ENCODE results near the gene ARMCX5. TPM values are rescaled to one million over a fixed set of nuclear protein-coding genes. Genes with fewer than 3 reads are reported as not detected.

Gene ARMCX5
- total RNA-seq = 10 to 100 TPM; 18.0 to 26.5 (median 22.1) TPM

DNA sequence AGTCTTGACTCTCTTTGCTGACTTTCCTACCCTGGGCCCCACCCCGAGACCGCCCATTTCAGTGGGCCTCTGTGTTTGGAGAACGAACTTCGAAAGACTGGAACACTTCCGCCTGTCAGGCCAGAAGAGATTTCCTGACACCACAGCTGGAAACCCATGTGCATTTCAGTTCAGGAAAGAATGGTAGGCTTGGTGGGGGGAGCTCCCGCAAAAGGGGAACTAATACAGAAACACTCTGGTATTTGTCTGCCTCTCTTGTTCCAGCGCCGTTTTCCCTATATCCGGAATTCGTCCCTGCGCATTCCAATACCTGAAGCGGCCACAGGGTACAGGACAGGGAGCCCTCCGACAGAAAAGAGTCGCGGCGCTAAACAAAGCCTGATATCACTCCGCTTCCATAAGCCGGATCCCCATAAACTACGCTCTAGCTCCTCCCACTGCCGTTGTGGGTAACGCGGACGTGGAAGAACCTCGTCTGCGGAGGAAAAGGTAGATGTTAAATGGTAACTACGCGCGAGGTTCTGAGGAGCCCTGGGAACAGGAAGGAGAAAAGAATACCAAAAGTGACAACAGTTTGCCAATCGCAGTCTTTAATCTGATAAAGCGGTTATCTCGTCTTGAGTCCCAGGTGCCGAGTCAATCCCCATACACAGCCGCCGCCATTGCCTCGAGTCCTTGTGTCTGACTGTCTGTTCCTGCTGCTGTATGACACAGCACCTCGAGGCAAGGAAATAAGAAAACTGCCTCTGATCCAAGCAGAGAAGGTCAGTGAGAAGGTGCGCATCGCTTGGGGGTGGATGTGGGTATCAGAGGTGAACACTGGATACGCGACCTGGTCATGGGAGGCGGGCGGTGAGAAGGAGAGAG lies at the start of gene ARMCX5:
ARMCX5 (plus strand) TSS at position 432 of the 867 bp plus-strand sequence. CDS start 2,627 bp downstream, outside the sequence.
- DNase-seq (ENCODE audit: low spot score in 2 of 2) = peak; percentile 75 to 77
- no peaks in the 10 kb centered on the region for H3K27me3 ChIP-seq
- no peaks in the 10 kb centered on the region for H3K36me3 ChIP-seq
- TF ChIP-seq POLR2A (IDR thresholded peaks at IDR 0.05) = peak in 1 of 2 donors; percentile 42
- TF ChIP-seq POLR2AphosphoS5 (IDR thresholded peaks at IDR 0.05) = peak in 2 of 3 donors; percentile 9 to 25
- no peak for TF ChIP-seq EP300 (IDR thresholded peaks at IDR 0.05)
- no peak for TF ChIP-seq CTCF (IDR thresholded peaks at IDR 0.05)
- H3K27ac ChIP-seq = peak within 1 kb of the TSS; percentile 73
- H3K9me3 ChIP-seq = no peaks in the 10 kb centered on the region
- 28% methylated on average over 42 of the region's 42 CpGs for WGBS
- H3K4me3 ChIP-seq = peak within 1 kb of the TSS; percentile 55
- H3K4me1 ChIP-seq = peaks cover 6% of the 10 kb centered on the region

GRCh38 chrX:102558607-102559006 lies 40.7 kb upstream of the ARMCX5 start:
- H3K9me3 ChIP-seq = no peaks in the 10 kb centered on the region
- WGBS = 81% methylated on average over 2 of the region's 2 CpGs
- no peak for TF ChIP-seq EP300 (IDR thresholded peaks at IDR 0.05)
- no peak for TF ChIP-seq POLR2AphosphoS5 (IDR thresholded peaks at IDR 0.05)
- TF ChIP-seq CTCF (IDR thresholded peaks at IDR 0.05) = no peak
- no peaks in the 10 kb centered on the region for H3K27me3 ChIP-seq
- no peaks in the 10 kb centered on the region for H3K4me1 ChIP-seq
- no peak for DNase-seq (ENCODE audit: low spot score in 2 of 2)
- no peak overlapping the region for H3K4me3 ChIP-seq
- H3K27ac ChIP-seq = no peak overlapping the region
- H3K36me3 ChIP-seq = no peaks in the 10 kb centered on the region

DNA sequence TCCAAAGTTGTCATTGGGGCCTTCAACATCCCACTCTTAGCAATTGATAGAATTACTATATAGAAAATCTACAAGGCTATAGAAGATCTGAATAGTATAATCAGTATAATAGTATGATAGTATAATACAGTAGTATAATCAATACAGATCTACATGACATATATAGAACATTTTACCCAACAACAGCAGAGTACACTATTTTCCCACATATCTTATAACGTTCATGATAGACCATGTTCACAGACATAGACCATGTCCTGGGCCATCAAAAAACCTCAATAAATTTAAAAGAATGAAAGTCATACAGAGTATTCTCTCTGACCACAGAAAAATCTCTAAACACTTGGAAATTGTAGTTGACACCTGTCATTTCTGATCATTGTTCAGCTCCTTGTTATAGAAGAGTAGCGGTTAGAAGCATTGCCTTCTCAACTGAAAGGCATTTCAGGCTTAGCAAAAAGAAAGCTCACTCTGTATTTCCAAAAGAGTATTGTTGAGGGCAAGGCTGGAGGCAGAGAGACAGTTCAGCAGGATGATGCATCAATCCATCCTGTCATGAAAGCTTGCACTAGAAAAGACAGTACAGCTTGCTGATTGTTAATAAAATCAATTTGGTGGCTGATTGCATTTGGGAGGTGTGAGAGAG lies 38.8 kb upstream of the ARMCX5 start:
- Histone ChIP-seq H3K4me1 (no peaks in the 10 kb centered on the region), H3K36me3 (no peaks in the 10 kb centered on the region), H3K4me3 (no peak overlapping the region), H3K9me3 (no peaks in the 10 kb centered on the region), H3K27me3 (no peaks in the 10 kb centered on the region), H3K27ac (no peak overlapping the region)
- TF ChIP-seq POLR2AphosphoS5 (IDR thresholded peaks at IDR 0.05) = no peak
- TF ChIP-seq CTCF (IDR thresholded peaks at IDR 0.05) = no peak
- TF ChIP-seq EP300 (IDR thresholded peaks at IDR 0.05) = no peak
- TF ChIP-seq POLR2A (IDR thresholded peaks at IDR 0.05) = no peak
- 71% methylated on average over 2 of the region's 2 CpGs for WGBS
- DNase-seq (ENCODE audit: low spot score in 2 of 2) = no peak

GRCh38 chrX:102580891-102581290 lies 18.4 kb upstream of the ARMCX5 start:
- H3K4me3 ChIP-seq = no peak overlapping the region
- H3K36me3 ChIP-seq = no peaks in the 10 kb centered on the region
- H3K9me3 ChIP-seq = no peaks in the 10 kb centered on the region
- 40% methylated on average over 1 of the region's 1 CpG for WGBS
- no peaks in the 10 kb centered on the region for H3K4me1 ChIP-seq
- DNase-seq (ENCODE audit: low spot score in 2 of 2) = no peak
- TF ChIP-seq EP300 (IDR thresholded peaks at IDR 0.05) (no peak), POLR2AphosphoS5 (IDR thresholded peaks at IDR 0.05) (no peak), POLR2A (IDR thresholded peaks at IDR 0.05) (no peak), CTCF (IDR thresholded peaks at IDR 0.05) (no peak)
- no peak overlapping the region for H3K27ac ChIP-seq
- no peaks in the 10 kb centered on the region for H3K27me3 ChIP-seq

DNA sequence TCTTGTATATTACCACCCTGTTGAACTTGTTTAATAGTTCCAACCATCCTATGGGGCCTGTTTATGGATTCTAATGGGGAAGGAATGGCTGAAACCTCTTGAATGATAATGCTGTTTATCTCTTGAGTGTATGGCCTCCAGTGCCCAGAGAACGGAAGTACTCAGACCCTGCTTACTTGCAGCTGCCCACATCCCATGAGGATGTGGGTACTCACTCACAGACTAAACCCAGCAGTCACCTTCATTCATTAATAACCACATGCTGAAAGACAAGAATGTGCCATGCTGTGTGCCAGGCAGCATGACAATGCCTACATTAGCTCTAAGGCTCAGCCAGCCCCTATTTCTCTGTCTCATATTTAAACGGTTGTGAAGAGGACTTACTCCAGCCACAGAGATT lies 5.9 kb upstream of the ARMCX5 start:
- Histone ChIP-seq H3K36me3 (no peaks in the 10 kb centered on the region), H3K4me3 (no peak overlapping the region), H3K4me1 (no peaks in the 10 kb centered on the region), H3K27ac (no peak overlapping the region), H3K27me3 (no peaks in the 10 kb centered on the region), H3K9me3 (no peaks in the 10 kb centered on the region)
- no peak for TF ChIP-seq EP300 (IDR thresholded peaks at IDR 0.05)
- no peak for TF ChIP-seq CTCF (IDR thresholded peaks at IDR 0.05)
- TF ChIP-seq POLR2AphosphoS5 (IDR thresholded peaks at IDR 0.05) = no peak
- TF ChIP-seq POLR2A (IDR thresholded peaks at IDR 0.05) = no peak
- DNase-seq (ENCODE audit: low spot score in 2 of 2) = no peak
- 87% methylated on average over 2 of the region's 2 CpGs for WGBS

Measured in suprapubic skin (tissue), 4 donors.